Osteoblast (primary cell): ENCODE measurements around the gene SELP. TPM values are rescaled to one million over a fixed set of nuclear protein-coding genes. Genes with fewer than 3 reads are reported as not detected.

Source experiments
- DNase-seq: peaks from one replicate; pipeline ENCODE4 v3.0.0; 2011; ENCODE audit warnings: low spot score, mixed read lengths; ENCODE audit not compliant: insufficient read length; ENCODE audit errors: missing footprints
- H2AFZ ChIP-seq: 2 replicates; pipeline ENCODE4 v1.6.0; 2011; ENCODE audit warnings: mild to moderate bottlenecking, low read length
- H3K27ac ChIP-seq: 2 replicates; pipeline ENCODE4 v1.5.1; 2011; ENCODE audit warnings: mild to moderate bottlenecking, low read depth, low read length, moderate library complexity
- H3K27me3 ChIP-seq: 2 replicates; pipeline ENCODE4 v1.6.0; 2012; ENCODE audit warnings: mild to moderate bottlenecking, control low read depth, inconsistent platforms, low read length, moderate library complexity; ENCODE audit not compliant: insufficient read depth
- H3K36me3 ChIP-seq: 2 replicates; pipeline ENCODE4 v1.5.1; 2011; ENCODE audit warnings: mild to moderate bottlenecking, low read length, control low read depth, moderate library complexity; ENCODE audit not compliant: insufficient read depth
- H3K4me1 ChIP-seq: 2 replicates; pipeline ENCODE4 v1.5.1; 2011; ENCODE audit warnings: mild to moderate bottlenecking, low read length, control low read depth, moderate library complexity; ENCODE audit not compliant: insufficient read depth
- H3K4me2 ChIP-seq: 2 replicates; pipeline ENCODE4 v1.6.0; 2011; ENCODE audit warnings: mild to moderate bottlenecking, low read length; ENCODE audit not compliant: insufficient read depth
- H3K4me3 ChIP-seq: fragments of 200-600 bp; sonication (generic); 3 replicates; pipeline ENCODE4 v1.5.1; 2012; ENCODE audit warnings: mild to moderate bottlenecking, low read length, inconsistent platforms; ENCODE audit not compliant: insufficient read depth
- H3K79me2 ChIP-seq: 2 replicates; pipeline ENCODE4 v1.6.0; 2012; ENCODE audit warnings: mild to moderate bottlenecking, low read length, control low read depth, inconsistent platforms; ENCODE audit not compliant: insufficient read depth
- H3K9me3 ChIP-seq: 2 replicates; pipeline ENCODE4 v1.5.1; 2011; ENCODE audit warnings: low read depth, low read length, control low read depth
- H4K20me1 ChIP-seq: 2 replicates; pipeline ENCODE4 v1.6.0; 2012; ENCODE audit warnings: mild to moderate bottlenecking, low read length, control low read depth; ENCODE audit not compliant: insufficient read depth
- CTCF ChIP-seq: IDR thresholded peaks from 2 replicates; pipeline ENCODE4 v1.5.1; 2011; ENCODE audit warnings: mild to moderate bottlenecking, low read depth, low read length, moderate library complexity; ENCODE audit errors: extremely low read depth
- total RNA-seq: library from RNA; depleted of rRNA; stranded (reverse); fragments of >200 nt; gene quantifications from 2 replicates; pipeline ENCODE4 v1.2.3, GENCODE V29; 2012

Gene SELP
- total RNA-seq, 1 donor: not detected

GRCh38 chr1:169624912-169625311 lies 5.0 kb downstream of the SELP start:
- Histone ChIP-seq H3K9me3 (no peaks in the 10 kb centered on the region), H2AFZ (no peak overlapping the region), H3K4me1 (no peaks in the 10 kb centered on the region), H3K36me3 (no peaks in the 10 kb centered on the region), H3K4me3 (no peak overlapping the region), H3K27me3 (no peaks in the 10 kb centered on the region), H3K27ac (no peak overlapping the region), H4K20me1 (no peaks in the 10 kb centered on the region), H3K4me2 (no peak overlapping the region), H3K79me2 (no peaks in the 10 kb centered on the region)
- no peak for TF ChIP-seq CTCF
- DNase-seq: no peak

- H3K4me2 ChIP-seq: no peak overlapping the region
- H3K36me3 ChIP-seq: no peaks in the 10 kb centered on the region
- no peak for DNase-seq
- no peak overlapping the region for H2AFZ ChIP-seq
- H3K9me3 ChIP-seq: no peaks in the 10 kb centered on the region
- no peaks in the 10 kb centered on the region for H3K4me1 ChIP-seq
- TF ChIP-seq CTCF: no peak
- H4K20me1 ChIP-seq: no peaks in the 10 kb centered on the region
- H3K79me2 ChIP-seq: no peaks in the 10 kb centered on the region
- no peak overlapping the region for H3K4me3 ChIP-seq
- no peaks in the 10 kb centered on the region for H3K27me3 ChIP-seq
- H3K27ac ChIP-seq: no peak overlapping the region
Observed at GRCh38 chr1:169624122-169624521, 5.8 kb downstream of the SELP start.

GRCh38 chr1:169623132-169623926 lies 6.6 kb downstream of the SELP start:
- Histone ChIP-seq H3K9me3 (no peaks in the 10 kb centered on the region), H3K79me2 (no peaks in the 10 kb centered on the region), H3K27ac (no peak overlapping the region), H2AFZ (no peak overlapping the region), H3K4me2 (no peak overlapping the region), H3K4me3 (no peak overlapping the region), H3K4me1 (no peaks in the 10 kb centered on the region), H3K27me3 (no peaks in the 10 kb centered on the region), H3K36me3 (no peaks in the 10 kb centered on the region), H4K20me1 (no peaks in the 10 kb centered on the region)
- DNase-seq: no peak
- TF ChIP-seq CTCF: no peak

- no peaks in the 10 kb centered on the region for H3K4me1 ChIP-seq
- TF ChIP-seq CTCF: no peak
Observed at GRCh38 chr1:169620565-169620964, 9.4 kb downstream of the SELP start.

More at GRCh38 chr1:169620565-169620964, 9.4 kb downstream of the SELP start:
- Histone ChIP-seq H3K27me3 (no peaks in the 10 kb centered on the region), H3K4me2 (no peak overlapping the region), H4K20me1 (no peaks in the 10 kb centered on the region), H3K36me3 (no peaks in the 10 kb centered on the region), H3K27ac (no peak overlapping the region), H3K4me3 (no peak overlapping the region), H2AFZ (no peak overlapping the region), H3K79me2 (no peaks in the 10 kb centered on the region), H3K9me3 (no peaks in the 10 kb centered on the region)
- no peak for DNase-seq
